Mesothelial cell of epicardium (in vitro differentiated cells): ENCODE results near the gene MNX1. TPM values are rescaled to one million over a fixed set of nuclear protein-coding genes. Genes with fewer than 3 reads are reported as not detected.

Experiments
- total RNA-seq: library from RNA; stranded (reverse); gene quantifications from 3 replicates; pipeline ENCODE4 v1.2.1, GENCODE V29; 2021

MNX1 gene
- total RNA-seq, 1 donor from 2014 or later, result not detected

Other genes starting within 250 kb of the MNX1 start
- 61.9 to 69.3 TPM (median 62.3 TPM) in 3 replicates for gene LMBR1, start 117.5 kb downstream of the MNX1 start, total RNA-seq
- 27.0 to 29.3 TPM (median 29.1 TPM) in 3 replicates for gene NOM1, start 61.0 kb downstream of the MNX1 start, total RNA-seq
- gene UBE3C, start 128.3 kb upstream of the MNX1 start, total RNA-seq, result 56.4 to 58.8 TPM (median 57.1 TPM) in 3 replicates